Measurements from ENCODE around the gene ALPK1.

Gene ALPK1

GRCh38 chr4:112473985-112474384, 176.8 kb downstream of the ALPK1 start:
- ChIA-PET POLR2A (no interaction called here), CTCF (no interaction called here)
- no peaks in the 10 kb centered on the region for H3K36me3 ChIP-seq (ENCODE audit: control insufficient read depth in 2 of 2, insufficient read depth in 1 of 2, low read length in 2 of 2)
- H3K4me1 ChIP-seq (ENCODE audit: control insufficient read depth, insufficient read depth, low read length): no peaks in the 10 kb centered on the region
- H3K27ac ChIP-seq (ENCODE audit: extremely low read depth, low read depth, low read length): no peak overlapping the region
- no peak overlapping the region for H3K4me3 ChIP-seq (ENCODE audit: low read depth, low read length)
- H3K9me3 ChIP-seq (ENCODE audit: control insufficient read depth, insufficient read depth, low read depth, low read length): no peaks in the 10 kb centered on the region
- TF ChIP-seq ZNF140 (tag by site-specific recombination; IDR thresholded peaks at IDR 0.05) (no peak), ZBTB21 (tag by site-specific recombination; IDR thresholded peaks at IDR 0.05) (no peak), ZNF792 (tag by site-specific recombination; IDR thresholded peaks at IDR 0.05) (no peak), ZNF677 (tag by site-specific recombination; IDR thresholded peaks at IDR 0.05) (no peak), ZNF624 (tag by site-specific recombination; IDR thresholded peaks at IDR 0.05) (no peak), GLIS2 (tag by site-specific recombination; IDR thresholded peaks at IDR 0.05) (no peak), ZNF335 (tag by site-specific recombination; conservative IDR thresholded peaks at IDR 0.05) (no peak), ZNF596 (tag by site-specific recombination; IDR thresholded peaks at IDR 0.05) (no peak), EGR2 (tag by site-specific recombination; IDR thresholded peaks at IDR 0.05; ENCODE audit: low read depth) (no peak), ZFP37 (tag by site-specific recombination; IDR thresholded peaks at IDR 0.05) (no peak), ZNF341 (tag by site-specific recombination; IDR thresholded peaks at IDR 0.05; ENCODE audit: low read depth) (no peak), YY1 (tag by site-specific recombination; IDR thresholded peaks at IDR 0.05) (no peak)

- Histone ChIP-seq H3K36me3 (ENCODE audit: control insufficient read depth in 2 of 2, insufficient read depth in 1 of 2, low read length in 2 of 2) (no peaks in the 10 kb centered on the region), H3K4me1 (ENCODE audit: control insufficient read depth, insufficient read depth, low read length) (no peaks in the 10 kb centered on the region), H3K27ac (ENCODE audit: extremely low read depth, low read depth, low read length) (no peak overlapping the region), H3K9me3 (ENCODE audit: control insufficient read depth, insufficient read depth, low read depth, low read length) (no peaks in the 10 kb centered on the region), H3K4me3 (ENCODE audit: low read depth, low read length) (no peak overlapping the region)
- TF ChIP-seq ZNF654 (tag by site-specific recombination; IDR thresholded peaks at IDR 0.05; ENCODE audit: low read depth) (no peak), ZNF10 (tag by site-specific recombination; IDR thresholded peaks at IDR 0.05) (no peak), ZNF580 (tag by site-specific recombination; IDR thresholded peaks at IDR 0.05) (no peak), CTCF (tag by site-specific recombination; IDR thresholded peaks at IDR 0.05) (no peak), HOXD13 (CRISPR knock-in tag; IDR thresholded peaks at IDR 0.05; ENCODE audit: borderline replicate concordance) (no peak), BCL11A (tag by site-specific recombination; IDR thresholded peaks at IDR 0.05; ENCODE audit: low read depth) (no peak), ZNF549 (tag by site-specific recombination; IDR thresholded peaks at IDR 0.05) (no peak), ZNF639 (tag by site-specific recombination; IDR thresholded peaks at IDR 0.05) (no peak), ZNF214 (tag by site-specific recombination; IDR thresholded peaks at IDR 0.05; ENCODE audit: borderline replicate concordance) (no peak), ZNF140 (tag by site-specific recombination; IDR thresholded peaks at IDR 0.05) (no peak), ZNF670 (tag by site-specific recombination; IDR thresholded peaks at IDR 0.05; ENCODE audit: low read depth) (no peak), TCF7L2 (IDR thresholded peaks at IDR 0.05; ENCODE audit: borderline replicate concordance, low read depth, low read length) (no peak), KLF10 (tag by site-specific recombination; IDR thresholded peaks at IDR 0.05) (no peak)
- ChIA-PET POLR2A (no interaction called here), CTCF (no interaction called here)
These were observed 188.8 kb downstream of the ALPK1 start for GRCh38 chr4:112485930-112486329.
